ENCODE measurements around the gene SERPINA1.

- TF ChIP-seq EZH2phosphoT487 (IDR thresholded peaks at IDR 0.05; ENCODE audit: borderline replicate concordance, low read length) (no peak), CTCF (conservative IDR thresholded peaks at IDR 0.05; ENCODE audit: low read depth, low read length) (no peak)
Measured at GRCh38 chr14:94382099-94382715, 6.2 kb downstream of the SERPINA1 start.
